ENCODE results near the gene NOTCH1.

The NOTCH1 gene

GRCh38 chr9:136572003-136572827 lies 26.4 kb upstream of the NOTCH1 start (continued):
- TF ChIP-seq, protein P1, sequence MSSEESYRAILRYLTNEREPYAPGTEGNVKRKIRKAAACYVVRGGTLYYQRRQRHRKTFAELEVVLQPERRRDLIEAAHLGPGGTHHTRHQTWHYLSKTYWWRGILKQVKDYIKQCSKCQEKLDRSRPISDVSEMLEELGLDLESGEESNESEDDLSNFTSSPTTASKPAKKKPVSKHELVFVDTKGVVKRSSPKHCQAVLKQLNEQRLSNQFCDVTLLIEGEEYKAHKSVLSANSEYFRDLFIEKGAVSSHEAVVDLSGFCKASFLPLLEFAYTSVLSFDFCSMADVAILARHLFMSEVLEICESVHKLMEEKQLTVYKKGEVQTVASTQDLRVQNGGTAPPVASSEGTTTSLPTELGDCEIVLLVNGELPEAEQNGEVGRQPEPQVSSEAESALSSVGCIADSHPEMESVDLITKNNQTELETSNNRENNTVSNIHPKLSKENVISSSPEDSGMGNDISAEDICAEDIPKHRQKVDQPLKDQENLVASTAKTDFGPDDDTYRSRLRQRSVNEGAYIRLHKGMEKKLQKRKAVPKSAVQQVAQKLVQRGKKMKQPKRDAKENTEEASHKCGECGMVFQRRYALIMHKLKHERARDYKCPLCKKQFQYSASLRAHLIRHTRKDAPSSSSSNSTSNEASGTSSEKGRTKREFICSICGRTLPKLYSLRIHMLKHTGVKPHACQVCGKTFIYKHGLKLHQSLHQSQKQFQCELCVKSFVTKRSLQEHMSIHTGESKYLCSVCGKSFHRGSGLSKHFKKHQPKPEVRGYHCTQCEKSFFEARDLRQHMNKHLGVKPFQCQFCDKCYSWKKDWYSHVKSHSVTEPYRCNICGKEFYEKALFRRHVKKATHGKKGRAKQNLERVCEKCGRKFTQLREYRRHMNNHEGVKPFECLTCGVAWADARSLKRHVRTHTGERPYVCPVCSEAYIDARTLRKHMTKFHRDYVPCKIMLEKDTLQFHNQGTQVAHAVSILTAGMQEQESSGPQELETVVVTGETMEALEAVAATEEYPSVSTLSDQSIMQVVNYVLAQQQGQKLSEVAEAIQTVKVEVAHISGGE (tag by site-specific recombination; conservative IDR thresholded peaks at IDR 0.05; ENCODE audit: low read depth) = no peak
- TF ChIP-seq ZNF404 (tag by site-specific recombination; IDR thresholded peaks at IDR 0.05) (no peak), ZNF335 (tag by site-specific recombination; conservative IDR thresholded peaks at IDR 0.05) (no peak), ZNF394 (tag by site-specific recombination; IDR thresholded peaks at IDR 0.05; ENCODE audit: borderline replicate concordance) (no peak), SALL2 (tag by site-specific recombination; IDR thresholded peaks at IDR 0.05; ENCODE audit: borderline replicate concordance) (no peak), GLIS1 (tag by site-specific recombination; IDR thresholded peaks at IDR 0.05) (peak; percentile 69), CTCF (tag by site-specific recombination; IDR thresholded peaks at IDR 0.05) (no peak), FEZF1 (tag by site-specific recombination; IDR thresholded peaks at IDR 0.05) (no peak), ZNF48 (tag by site-specific recombination; IDR thresholded peaks at IDR 0.05) (no peak), ZNF473 (tag by site-specific recombination; IDR thresholded peaks at IDR 0.05) (no peak), BCL11A (tag by site-specific recombination; IDR thresholded peaks at IDR 0.05; ENCODE audit: low read depth) (no peak), SP2 (tag by site-specific recombination; IDR thresholded peaks at IDR 0.05) (peak; percentile 49; the same call in 1 of the 2 replicates)
- TF ChIP-seq, protein P2, sequence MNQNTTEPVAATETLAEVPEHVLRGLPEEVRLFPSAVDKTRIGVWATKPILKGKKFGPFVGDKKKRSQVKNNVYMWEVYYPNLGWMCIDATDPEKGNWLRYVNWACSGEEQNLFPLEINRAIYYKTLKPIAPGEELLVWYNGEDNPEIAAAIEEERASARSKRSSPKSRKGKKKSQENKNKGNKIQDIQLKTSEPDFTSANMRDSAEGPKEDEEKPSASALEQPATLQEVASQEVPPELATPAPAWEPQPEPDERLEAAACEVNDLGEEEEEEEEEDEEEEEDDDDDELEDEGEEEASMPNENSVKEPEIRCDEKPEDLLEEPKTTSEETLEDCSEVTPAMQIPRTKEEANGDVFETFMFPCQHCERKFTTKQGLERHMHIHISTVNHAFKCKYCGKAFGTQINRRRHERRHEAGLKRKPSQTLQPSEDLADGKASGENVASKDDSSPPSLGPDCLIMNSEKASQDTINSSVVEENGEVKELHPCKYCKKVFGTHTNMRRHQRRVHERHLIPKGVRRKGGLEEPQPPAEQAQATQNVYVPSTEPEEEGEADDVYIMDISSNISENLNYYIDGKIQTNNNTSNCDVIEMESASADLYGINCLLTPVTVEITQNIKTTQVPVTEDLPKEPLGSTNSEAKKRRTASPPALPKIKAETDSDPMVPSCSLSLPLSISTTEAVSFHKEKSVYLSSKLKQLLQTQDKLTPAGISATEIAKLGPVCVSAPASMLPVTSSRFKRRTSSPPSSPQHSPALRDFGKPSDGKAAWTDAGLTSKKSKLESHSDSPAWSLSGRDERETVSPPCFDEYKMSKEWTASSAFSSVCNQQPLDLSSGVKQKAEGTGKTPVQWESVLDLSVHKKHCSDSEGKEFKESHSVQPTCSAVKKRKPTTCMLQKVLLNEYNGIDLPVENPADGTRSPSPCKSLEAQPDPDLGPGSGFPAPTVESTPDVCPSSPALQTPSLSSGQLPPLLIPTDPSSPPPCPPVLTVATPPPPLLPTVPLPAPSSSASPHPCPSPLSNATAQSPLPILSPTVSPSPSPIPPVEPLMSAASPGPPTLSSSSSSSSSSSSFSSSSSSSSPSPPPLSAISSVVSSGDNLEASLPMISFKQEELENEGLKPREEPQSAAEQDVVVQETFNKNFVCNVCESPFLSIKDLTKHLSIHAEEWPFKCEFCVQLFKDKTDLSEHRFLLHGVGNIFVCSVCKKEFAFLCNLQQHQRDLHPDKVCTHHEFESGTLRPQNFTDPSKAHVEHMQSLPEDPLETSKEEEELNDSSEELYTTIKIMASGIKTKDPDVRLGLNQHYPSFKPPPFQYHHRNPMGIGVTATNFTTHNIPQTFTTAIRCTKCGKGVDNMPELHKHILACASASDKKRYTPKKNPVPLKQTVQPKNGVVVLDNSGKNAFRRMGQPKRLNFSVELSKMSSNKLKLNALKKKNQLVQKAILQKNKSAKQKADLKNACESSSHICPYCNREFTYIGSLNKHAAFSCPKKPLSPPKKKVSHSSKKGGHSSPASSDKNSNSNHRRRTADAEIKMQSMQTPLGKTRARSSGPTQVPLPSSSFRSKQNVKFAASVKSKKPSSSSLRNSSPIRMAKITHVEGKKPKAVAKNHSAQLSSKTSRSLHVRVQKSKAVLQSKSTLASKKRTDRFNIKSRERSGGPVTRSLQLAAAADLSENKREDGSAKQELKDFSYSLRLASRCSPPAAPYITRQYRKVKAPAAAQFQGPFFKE (tag by site-specific recombination; IDR thresholded peaks at IDR 0.05; ENCODE audit: borderline replicate concordance) = no peak
- TF ChIP-seq, protein P3, sequence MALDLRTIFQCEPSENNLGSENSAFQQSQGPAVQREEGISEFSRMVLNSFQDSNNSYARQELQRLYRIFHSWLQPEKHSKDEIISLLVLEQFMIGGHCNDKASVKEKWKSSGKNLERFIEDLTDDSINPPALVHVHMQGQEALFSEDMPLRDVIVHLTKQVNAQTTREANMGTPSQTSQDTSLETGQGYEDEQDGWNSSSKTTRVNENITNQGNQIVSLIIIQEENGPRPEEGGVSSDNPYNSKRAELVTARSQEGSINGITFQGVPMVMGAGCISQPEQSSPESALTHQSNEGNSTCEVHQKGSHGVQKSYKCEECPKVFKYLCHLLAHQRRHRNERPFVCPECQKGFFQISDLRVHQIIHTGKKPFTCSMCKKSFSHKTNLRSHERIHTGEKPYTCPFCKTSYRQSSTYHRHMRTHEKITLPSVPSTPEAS (tag by site-specific recombination; IDR thresholded peaks at IDR 0.05) = no peak
- TF ChIP-seq, protein P4, sequence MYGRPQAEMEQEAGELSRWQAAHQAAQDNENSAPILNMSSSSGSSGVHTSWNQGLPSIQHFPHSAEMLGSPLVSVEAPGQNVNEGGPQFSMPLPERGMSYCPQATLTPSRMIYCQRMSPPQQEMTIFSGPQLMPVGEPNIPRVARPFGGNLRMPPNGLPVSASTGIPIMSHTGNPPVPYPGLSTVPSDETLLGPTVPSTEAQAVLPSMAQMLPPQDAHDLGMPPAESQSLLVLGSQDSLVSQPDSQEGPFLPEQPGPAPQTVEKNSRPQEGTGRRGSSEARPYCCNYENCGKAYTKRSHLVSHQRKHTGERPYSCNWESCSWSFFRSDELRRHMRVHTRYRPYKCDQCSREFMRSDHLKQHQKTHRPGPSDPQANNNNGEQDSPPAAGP (tag by site-specific recombination; IDR thresholded peaks at IDR 0.05) = 0 out of 2 replicates have a peak, but pooled peaks have one; percentile 8
